Measurements from ENCODE around the gene CERS1.

CERS1 gene

GRCh38 chr19:18895824-18896341 is at the start of gene CERS1:
CERS1 (minus strand) TSS chr19:18896158; CDS start chr19:18896072, 86 bp downstream.
- DNase-seq (ENCODE audit: low read depth, low spot score) = no peak

GRCh38 chr19:18945297-18945696 is 49.3 kb upstream of the CERS1 start:
- no peak for DNase-seq (ENCODE audit: low read depth, low spot score)

- no peak for DNase-seq (ENCODE audit: low read depth, low spot score)
These were observed 47.5 kb upstream of the CERS1 start for GRCh38 chr19:18943465-18943864.

GRCh38 chr19:18942692-18943091 is 46.7 kb upstream of the CERS1 start:
- no peak for DNase-seq (ENCODE audit: low read depth, low spot score)

GRCh38 chr19:18941628-18942354 is 45.8 kb upstream of the CERS1 start:
- no peak for DNase-seq (ENCODE audit: low read depth, low spot score)

- DNase-seq (ENCODE audit: low read depth, low spot score) = no peak
These were observed 45.0 kb upstream of the CERS1 start, which contains the start of gene HOMER3 for GRCh38 chr19:18940769-18941627. HOMER3 (minus strand) TSS chr19:18941217; CDS start chr19:18938982, 2,235 bp downstream.

GRCh38 chr19:18939922-18940768 is 44.2 kb upstream of the CERS1 start:
- DNase-seq (ENCODE audit: low read depth, low spot score) = no peak

- no peak for DNase-seq (ENCODE audit: low read depth, low spot score)
These were observed 43.2 kb upstream of the CERS1 start for GRCh38 chr19:18939163-18939562.

GRCh38 chr19:18933297-18933696 is 37.3 kb upstream of the CERS1 start:
- no peak for DNase-seq (ENCODE audit: low read depth, low spot score)

GRCh38 chr19:18932216-18932841 is 36.4 kb upstream of the CERS1 start:
- no peak for DNase-seq (ENCODE audit: low read depth, low spot score)

GRCh38 chr19:18931316-18932162 is 35.6 kb upstream of the CERS1 start:
- no peak for DNase-seq (ENCODE audit: low read depth, low spot score)

GRCh38 chr19:18929311-18929710 is 33.4 kb upstream of the CERS1 start:
- DNase-seq (ENCODE audit: low read depth, low spot score) = no peak

GRCh38 chr19:18928018-18928805 is 32.3 kb upstream of the CERS1 start:
- DNase-seq (ENCODE audit: low read depth, low spot score) = no peak

- no peak for DNase-seq (ENCODE audit: low read depth, low spot score)
These were observed 28.8 kb upstream of the CERS1 start for GRCh38 chr19:18924684-18925213.

- DNase-seq (ENCODE audit: low read depth, low spot score) = no peak
These were observed 26.4 kb upstream of the CERS1 start for GRCh38 chr19:18922228-18922985.

GRCh38 chr19:18921593-18921992 is 25.6 kb upstream of the CERS1 start:
- DNase-seq (ENCODE audit: low read depth, low spot score) = no peak

GRCh38 chr19:18920400-18920799 is 24.4 kb upstream of the CERS1 start:
- no peak for DNase-seq (ENCODE audit: low read depth, low spot score)

- no peak for DNase-seq (ENCODE audit: low read depth, low spot score)
These were observed 23.9 kb upstream of the CERS1 start for GRCh38 chr19:18919900-18920214.

All from smooth muscle cell of the brain vasculature (primary cell).